Esophagus squamous epithelium (tissue), 5 donors: ENCODE measurements around the gene C1orf198. TPM values are rescaled to one million over a fixed set of nuclear protein-coding genes. Genes with fewer than 3 reads are reported as not detected.

Experiments
- DNase-seq: peaks from one replicate; lab custom pipeline; 2025; lab: John Stamatoyannopoulos, UW
- H3K27ac ChIP-seq, 4 donors: fragments of 200-600 bp; sonication (generic); one replicate each; pipeline ENCODE4 v1.5.1; 2016 to 2019; ENCODE audit warnings: mild to moderate bottlenecking in 1 of 4
- H3K27me3 ChIP-seq, 4 donors: fragments of 200-600 bp; sonication (generic); 1 replicate in 3 of 4; 2 replicates in 1 of 4; pipeline versions ENCODE4 v1.5.1 to v1.6.0; 2017 to 2021; ENCODE audit warnings: antibody characterized with exemption in 1 of 4
- H3K36me3 ChIP-seq, 3 donors: fragments of 200-600 bp; sonication (generic); one replicate each; pipeline ENCODE4 v1.5.1; 2016 to 2019
- H3K4me1 ChIP-seq, 3 donors: fragments of 200-600 bp; sonication (generic); one replicate each; pipeline ENCODE4 v1.5.1; 2017 to 2019
- H3K4me3 ChIP-seq, 4 donors: fragments of 200-600 bp; sonication (generic); 1 replicate in 3 of 4; 2 replicates in 1 of 4; pipeline ENCODE4 v1.5.1; 2016 to 2019; ENCODE audit warnings: mild to moderate bottlenecking in 2 of 4, moderate library complexity in 1 of 4
- H3K9me3 ChIP-seq, 3 donors: fragments of 200-600 bp; sonication (generic); one replicate each; pipeline ENCODE4 v1.5.1; 2016 to 2019
- CTCF ChIP-seq, 6 experiments: fragments of 450-650 bp in 4 of 6; fragments of 200-600 bp in 2 of 6; sonication (generic) in 2 of 6; IDR thresholded peaks; one replicate each; pipeline ENCODE4 v1.5.1; 2016 to 2019; ENCODE audit warnings: antibody characterized with exemption in 6 of 6, mild to moderate bottlenecking in 4 of 6, moderate library complexity in 4 of 6
- POLR2A ChIP-seq, 4 donors: fragments of 450-650 bp; IDR thresholded peaks; one replicate each; pipeline ENCODE4 v1.6.1; 2017; ENCODE audit warnings: antibody characterized with exemption in 4 of 4, mild to moderate bottlenecking in 4 of 4, moderate library complexity in 3 of 4
- WGBS, 2 donors: methylation state at CpG; one replicate each; pipeline ENCODE4 v1.1.5; 2018; 5-methylcytosine and 5-hydroxymethylcytosine counted together
- intact Hi-C: fragments of 100-400 bp; cut with DNase I; formaldehyde crosslinking; loops from one replicate; pipeline ENCODE4 v1.15.0; 2022
- total RNA-seq, 4 donors: library from RNA; depleted of rRNA; stranded (reverse); fragments of >200 nt; gene quantifications; one replicate each; pipeline ENCODE4 v1.1.0, GENCODE V29; 2016
- donor health status: DM: yes; HTN: yes; CAD: no.

Gene C1orf198
- total RNA-seq, 4 donors from 2014 or later = 18.5 to 28.8 (median 21.6) TPM

GRCh38 chr1:230913496-230913895 is 45.2 kb upstream of the C1orf198 start:
- intact Hi-C loops = loop anchor here (10.0 kb wide), 1 partner anchor 301 kb away; no protein-coding TSS in a partner anchor
- TF ChIP-seq CTCF (IDR thresholded peaks at IDR 0.05) (no peak), POLR2A (IDR thresholded peaks at IDR 0.05) (no peak)
- Histone ChIP-seq H3K4me3 (no peak overlapping the region), H3K27me3 (no peaks in the 10 kb centered on the region), H3K9me3 (no peaks in the 10 kb centered on the region), H3K36me3 (peaks cover 0 to 82% (median 3%) of the 10 kb centered on the region in 3 donors), H3K27ac (no peak overlapping the region), H3K4me1 (peaks cover 0 to 12% (median 9%) of the 10 kb centered on the region in 3 donors)
- WGBS, 2 donors = 89 to 100% methylated on average over 2 of the region's 2 CpGs
- no peak for DNase-seq

GRCh38 chr1:230910755-230911117 is 42.4 kb upstream of the C1orf198 start:
- no peak for TF ChIP-seq CTCF (IDR thresholded peaks at IDR 0.05)
- TF ChIP-seq POLR2A (IDR thresholded peaks at IDR 0.05) = no peak
- Histone ChIP-seq H3K4me1 (peaks cover 0 to 12% (median 9%) of the 10 kb centered on the region in 3 donors), H3K27ac (no peak overlapping the region), H3K36me3 (peaks cover 0 to 91% (median 4%) of the 10 kb centered on the region in 3 donors), H3K9me3 (no peaks in the 10 kb centered on the region), H3K4me3 (no peak overlapping the region), H3K27me3 (no peaks in the 10 kb centered on the region)
- no peak for DNase-seq
- intact Hi-C loops = loop anchor here (10.0 kb wide), 1 partner anchor 304 kb away; no protein-coding TSS in a partner anchor

GRCh38 chr1:230909974-230910754 is 41.8 kb upstream of the C1orf198 start:
- H3K4me3 ChIP-seq = no peak overlapping the region
- WGBS, 2 donors = 42 to 57% methylated on average over 12 to 13 of the region's 13 CpGs
- intact Hi-C loops = loop anchor here (10.0 kb wide), 1 partner anchor 305 kb away; no protein-coding TSS in a partner anchor
- TF ChIP-seq CTCF (IDR thresholded peaks at IDR 0.05) (no peak), POLR2A (IDR thresholded peaks at IDR 0.05) (no peak)
- DNase-seq = no peak
- no peaks in the 10 kb centered on the region for H3K9me3 ChIP-seq
- no peaks in the 10 kb centered on the region for H3K27me3 ChIP-seq
- H3K27ac ChIP-seq = peak overlapping the region in 1 of 4 donors; percentile 19
- peaks cover 0 to 12% (median 9%) of the 10 kb centered on the region in 3 donors for H3K4me1 ChIP-seq
- H3K36me3 ChIP-seq = peaks cover 0 to 95% (median 4%) of the 10 kb centered on the region in 3 donors

GRCh38 chr1:230907472-230908205 is 39.3 kb upstream of the C1orf198 start:
- Histone ChIP-seq H3K36me3 (peaks cover 0 to 77% (median 4%) of the 10 kb centered on the region in 3 donors), H3K4me1 (peaks cover 0 to 12% (median 9%) of the 10 kb centered on the region in 3 donors), H3K27ac (no peak overlapping the region), H3K4me3 (no peak overlapping the region), H3K9me3 (no peaks in the 10 kb centered on the region), H3K27me3 (no peaks in the 10 kb centered on the region)
- TF ChIP-seq CTCF (IDR thresholded peaks at IDR 0.05) = no peak
- intact Hi-C loops = no loop called here
- 92 to 93% methylated on average over 4 of the region's 4 CpGs for WGBS, 2 donors
- no peak for DNase-seq

- Histone ChIP-seq H3K36me3 (peaks cover 0 to 65% (median 4%) of the 10 kb centered on the region in 3 donors), H3K9me3 (no peaks in the 10 kb centered on the region), H3K27ac (no peak overlapping the region), H3K27me3 (no peaks in the 10 kb centered on the region), H3K4me1 (peaks cover 0 to 12% (median 9%) of the 10 kb centered on the region in 3 donors), H3K4me3 (no peak overlapping the region)
- no peak for DNase-seq
- 80 to 88% methylated on average over 2 of the region's 2 CpGs for WGBS, 2 donors
- intact Hi-C loops = no loop called here
- no peak for TF ChIP-seq POLR2A (IDR thresholded peaks at IDR 0.05)
- TF ChIP-seq CTCF (IDR thresholded peaks at IDR 0.05) = no peak
Observed at GRCh38 chr1:230906226-230906625, 37.9 kb upstream of the C1orf198 start.
